OCI-LY1 (cell line): ENCODE measurements around the gene FAM50A.
"Not testable (repeated sequence)": the region's sequence is repeated elsewhere in the genome, so short reads cannot be mapped to it uniquely, and the experiment has no call there.

Experiments used
- H2AFZ ChIP-seq: fragments of 200-600 bp; sonication (generic), shearing (Covaris generic); 2 replicates; pipeline ENCODE4 v1.6.0; 2014; ENCODE audit warnings: antibody characterized with exemption, mild to moderate bottlenecking, low read length
- H3F3A ChIP-seq: fragments of 200-600 bp; sonication (generic), shearing (Covaris generic); 2 replicates; pipeline ENCODE4 v1.6.0; 2014; ENCODE audit warnings: mild to moderate bottlenecking, antibody characterized with exemption, low read length, moderate library complexity; ENCODE audit not compliant: insufficient read depth
- H3K27ac ChIP-seq: fragments of 200-600 bp; sonication (generic); 2 replicates; pipeline ENCODE4 v1.5.1; 2014; ENCODE audit warnings: low read length, mixed run types, mild to moderate bottlenecking, low read depth; ENCODE audit not compliant: poor library complexity, severe bottlenecking
- H3K27me3 ChIP-seq: fragments of 200-600 bp; sonication (generic); 2 replicates; pipeline ENCODE4 v1.6.0; 2014; ENCODE audit warnings: antibody characterized with exemption, mild to moderate bottlenecking, low read length, moderate library complexity; ENCODE audit not compliant: insufficient read depth
- H3K36me3 ChIP-seq: fragments of 200-600 bp; sonication (generic); 2 replicates; pipeline ENCODE4 v1.6.1; 2014; ENCODE audit warnings: mild to moderate bottlenecking, antibody characterized with exemption, low read length, moderate library complexity, mixed read lengths; ENCODE audit not compliant: insufficient read depth
- H3K4me1 ChIP-seq: fragments of 200-600 bp; sonication (generic); 2 replicates; pipeline ENCODE4 v1.5.1; 2014; ENCODE audit warnings: mild to moderate bottlenecking, low read length, moderate library complexity; ENCODE audit not compliant: insufficient read depth, severe bottlenecking
- H3K4me2 ChIP-seq: fragments of 200-600 bp; sonication (generic), shearing (Covaris generic); 2 replicates; pipeline ENCODE4 v1.6.1; 2014; ENCODE audit warnings: low read length
- H3K4me3 ChIP-seq: fragments of 200-600 bp; sonication (generic); 2 replicates; pipeline ENCODE4 v1.5.1; 2014; ENCODE audit warnings: low read length, low read depth, mild to moderate bottlenecking, mixed read lengths; ENCODE audit not compliant: poor library complexity, severe bottlenecking
- H3K79me2 ChIP-seq: fragments of 200-600 bp; shearing (Covaris generic); 2 replicates; pipeline ENCODE4 v1.6.1; 2016; ENCODE audit warnings: mixed run types, low read length, mixed read lengths; ENCODE audit not compliant: insufficient read depth
- H3K9ac ChIP-seq: fragments of 200-600 bp; sonication (generic), shearing (Covaris generic); 2 replicates; pipeline ENCODE4 v1.6.1; 2014; ENCODE audit warnings: mild to moderate bottlenecking, low read length, mixed read lengths
- H3K9me2 ChIP-seq: fragments of 200-600 bp; sonication (generic), shearing (Covaris generic); 2 replicates; pipeline ENCODE4 v1.6.1; 2014; ENCODE audit warnings: low read depth, mild to moderate bottlenecking, low read length, mixed read lengths
- H3K9me3 ChIP-seq: fragments of 200-600 bp; shearing (Covaris generic); 2 replicates; pipeline ENCODE4 v1.6.1; 2014; ENCODE audit warnings: low read length, mixed read lengths
- H4K20me1 ChIP-seq: fragments of 200-600 bp; sonication (generic), shearing (Covaris generic); 2 replicates; pipeline ENCODE4 v1.6.0; 2016; ENCODE audit warnings: mild to moderate bottlenecking, low read length; ENCODE audit not compliant: insufficient read depth
- CTCF ChIP-seq: fragments of 200-600 bp; sonication (generic), shearing (Covaris generic); IDR thresholded peaks from 2 replicates; pipeline ENCODE4 v1.5.1; 2017; ENCODE audit warnings: mild to moderate bottlenecking, antibody characterized with exemption, low read length, moderate library complexity, mixed read lengths
- EZH2 ChIP-seq: fragments of 200-600 bp; sonication (generic), shearing (Covaris generic); IDR thresholded peaks from 2 replicates; pipeline ENCODE4 v1.8.0; 2017; ENCODE audit warnings: borderline replicate concordance, mixed run types, mild to moderate bottlenecking, antibody characterized with exemption, low read length, moderate library complexity, mixed read lengths

FAM50A gene

GRCh38 chrX:154397888-154398667 is 45.9 kb upstream of the FAM50A start, which contains the start of gene RPL10:
Gene RPL10 (plus strand): TSS chrX:154398377. CDS start chrX:154398520, 143 bp downstream.
- H3F3A ChIP-seq = peaks cover 10% of the 10 kb centered on the region

GRCh38 chrX:154398668-154399526 is 45.0 kb upstream of the FAM50A start:
- peaks cover 3% of the 10 kb centered on the region; the same call in 1 of the 2 replicates for H3K79me2 ChIP-seq
- H3K36me3 ChIP-seq = peaks cover 34% of the 10 kb centered on the region
- H3K9me2 ChIP-seq = no peaks in the 10 kb centered on the region
- peak overlapping the region; percentile 99 for H3K9ac ChIP-seq
- no peak overlapping the region for H2AFZ ChIP-seq
- no peaks in the 10 kb centered on the region for H3K27me3 ChIP-seq
- H3K27ac ChIP-seq = peak overlapping the region; percentile 97
- TF ChIP-seq CTCF (peak; percentile 68), EZH2 (no peak)
- peaks cover 22% of the 10 kb centered on the region for H3K4me1 ChIP-seq
- peak overlapping the region; percentile 99 for H3K4me3 ChIP-seq
- H3K9me3 ChIP-seq = no peaks in the 10 kb centered on the region
- peaks cover 10% of the 10 kb centered on the region for H3F3A ChIP-seq
- H4K20me1 ChIP-seq = no peaks in the 10 kb centered on the region
- peak overlapping the region; percentile 95 for H3K4me2 ChIP-seq

More at GRCh38 chrX:154397888-154398667, 45.9 kb upstream of the FAM50A start, which contains the start of gene RPL10:
- TF ChIP-seq EZH2 (no peak), CTCF (no peak)
- no peaks in the 10 kb centered on the region for H3K9me3 ChIP-seq
- H3K4me3 ChIP-seq = peak within 1 kb of the TSS; percentile 99
- no peak within 1 kb of the TSS for H2AFZ ChIP-seq
- H3K27ac ChIP-seq = peak within 1 kb of the TSS; percentile 97
- H3K9me2 ChIP-seq = no peaks in the 10 kb centered on the region
- H3K36me3 ChIP-seq = peaks cover 34% of the 10 kb centered on the region
- H3K4me2 ChIP-seq = peak within 1 kb of the TSS; percentile 95
- peaks cover 3% of the 10 kb centered on the region; the same call in 1 of the 2 replicates for H3K79me2 ChIP-seq
- H4K20me1 ChIP-seq = no peaks in the 10 kb centered on the region
- H3K27me3 ChIP-seq = no peaks in the 10 kb centered on the region
- H3K4me1 ChIP-seq = peaks cover 22% of the 10 kb centered on the region
- H3K9ac ChIP-seq = peak within 1 kb of the TSS; percentile 99

GRCh38 chrX:154399527-154400368 is 44.2 kb upstream of the FAM50A start:
- Histone ChIP-seq H3K4me1 (peaks cover 22% of the 10 kb centered on the region), H3K27me3 (no peaks in the 10 kb centered on the region), H3K36me3 (peaks cover 34% of the 10 kb centered on the region), H3K4me2 (peak overlapping the region; percentile 95), H3K9me2 (no peaks in the 10 kb centered on the region), H3K4me3 (peak overlapping the region; percentile 99), H4K20me1 (no peaks in the 10 kb centered on the region), H3K9me3 (no peaks in the 10 kb centered on the region), H3F3A (peaks cover 10% of the 10 kb centered on the region), H2AFZ (no peak overlapping the region), H3K79me2 (peaks cover 3% of the 10 kb centered on the region; the same call in 1 of the 2 replicates), H3K9ac (peak overlapping the region; percentile 99), H3K27ac (peak overlapping the region; percentile 97)
- TF ChIP-seq CTCF = no peak
- TF ChIP-seq EZH2 = no peak

- peak overlapping the region; percentile 97 for H3K27ac ChIP-seq
- not testable (repeated sequence) for H3K9me3 ChIP-seq, H3K9ac ChIP-seq, H4K20me1 ChIP-seq, H3K27me3 ChIP-seq, H3K9me2 ChIP-seq, H3K79me2 ChIP-seq, H2AFZ ChIP-seq, H3K4me3 ChIP-seq
- H3K36me3 ChIP-seq = peaks cover 34% of the 10 kb centered on the region
- peak overlapping the region; percentile 95; the same call in 1 of the 2 replicates for H3K4me2 ChIP-seq
- peaks cover 22% of the 10 kb centered on the region for H3K4me1 ChIP-seq
- H3F3A ChIP-seq = peaks cover 10% of the 10 kb centered on the region
Observed at GRCh38 chrX:154400369-154400817, 43.5 kb upstream of the FAM50A start.
